Adrenal gland (tissue), 5 donors: ENCODE data around the gene ELOVL6.

ENCODE experiments used
- CTCF ChIP-seq, 6 experiments: fragments of 450-650 bp in 4 of 6; fragments of 200-600 bp in 2 of 6; sonication (generic) in 1 of 6; IDR thresholded peaks; 1 replicate in 5 of 6; 2 replicates in 1 of 6; pipeline versions ENCODE4 v1.5.1 to v1.8.0; 2016 to 2021; ENCODE audit warnings: antibody characterized with exemption in 6 of 6, mild to moderate bottlenecking in 2 of 6, moderate library complexity in 1 of 6
- POLR2A ChIP-seq, 2 donors: fragments of 450-650 bp; IDR thresholded peaks; one replicate each; pipeline ENCODE4 v1.6.1; 2017; ENCODE audit warnings: antibody characterized with exemption in 2 of 2, mild to moderate bottlenecking in 2 of 2, moderate library complexity in 1 of 2
- donor health status: DM: no; HTN: no; CAD: no.

GRCh38 chr4:110071466-110071865 is 126.9 kb downstream of the ELOVL6 start:
- no peak for TF ChIP-seq POLR2A (IDR thresholded peaks at IDR 0.05)
- no peak for TF ChIP-seq CTCF (IDR thresholded peaks at IDR 0.05)
